Mucosa of descending colon (tissue), 3 donors: ENCODE data around the gene CACHD1. TPM values are rescaled to one million over a fixed set of nuclear protein-coding genes. Genes with fewer than 3 reads are reported as not detected.

ENCODE experiments used
- ATAC-seq: fragments of 200-7000 bp; cut with Tn5 transposase; one replicate; pipeline ENCODE4 v1.9.1; 2020; ENCODE audit warnings: mild to moderate bottlenecking, moderate library complexity
- DNase-seq, 3 donors: peaks; one replicate each; pipeline ENCODE4 v3.0.0-alpha.2; 2020
- H3K36me3 ChIP-seq: fragments of 200-600 bp; one replicate; pipeline ENCODE4 v1.8.0; 2021; ENCODE audit warnings: low read depth, mild to moderate bottlenecking
- H3K4me1 ChIP-seq: fragments of 200-600 bp; one replicate; pipeline ENCODE4 v1.8.0; 2021; ENCODE audit warnings: low read depth, mild to moderate bottlenecking
- H3K4me3 ChIP-seq: fragments of 200-600 bp; one replicate; pipeline ENCODE4 v1.8.0; 2021; ENCODE audit warnings: mild to moderate bottlenecking
- H3K9me3 ChIP-seq: fragments of 200-600 bp; one replicate; pipeline ENCODE4 v1.8.0; 2021; ENCODE audit warnings: mild to moderate bottlenecking
- intact Hi-C, 2 donors: fragments of 100-400 bp; cut with DNase I in 1 of 2; cut with micrococcal nuclease in 1 of 2; formaldehyde crosslinking; loops; one replicate each; pipeline versions ENCODE4 v1.11.0 to v1.11.1; 2022; cut with DNase I, micrococcal nuclease
- total RNA-seq, 3 donors: library from RNA; stranded (reverse); fragmentation: NEBNext Ultra II Directional in 2 of 3; extraction: Animal tissue kit (Norgen Biotek cat#: 25700) in 2 of 3; gene quantifications; one replicate each; pipeline versions ENCODE4 v1.2.1 to v1.2.4, GENCODE V29; 2021 to 2023
- TF ChIP-seq, protein P1 (sequence below): fragments of 200-600 bp; IDR thresholded peaks from one replicate; pipeline ENCODE4 v1.8.0; 2022; ENCODE audit warnings: antibody characterized with exemption, mild to moderate bottlenecking
- donor health status: DM: no; HTN: no; CAD: no; lungs with moderate emphysema.
- donor health status: DM: no; HTN: no; CAD: no.
- donor health status: DM: no; HTN: yes; CAD: no.

Gene CACHD1
- total RNA-seq, 3 donors from 2014 or later: 1.3 to 3.7 (median 2.7) TPM

DNA sequence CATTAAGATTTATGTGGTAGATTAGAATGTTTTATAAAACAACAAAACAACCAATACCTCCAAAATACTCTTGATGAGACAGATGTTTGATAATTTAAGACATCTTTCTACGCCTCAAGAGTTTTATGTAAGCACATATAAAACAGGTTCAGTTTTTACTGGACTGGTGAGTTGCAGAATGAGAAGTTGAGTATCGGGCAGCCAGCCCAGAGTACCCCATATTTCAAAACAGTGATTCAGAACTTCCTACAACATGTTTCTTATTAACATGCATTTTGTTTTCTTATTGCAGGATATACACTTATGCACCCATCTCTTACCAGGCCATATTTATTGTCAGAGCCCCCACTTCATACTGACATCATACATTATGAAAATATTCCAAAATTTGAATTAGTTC lies 183.5 kb downstream of the CACHD1 start:
- ATAC-seq: no peak
- DNase-seq: no peak
- no peak overlapping the region for H3K4me3 ChIP-seq
- no peaks in the 10 kb centered on the region for H3K4me1 ChIP-seq
- TF ChIP-seq, protein P1, sequence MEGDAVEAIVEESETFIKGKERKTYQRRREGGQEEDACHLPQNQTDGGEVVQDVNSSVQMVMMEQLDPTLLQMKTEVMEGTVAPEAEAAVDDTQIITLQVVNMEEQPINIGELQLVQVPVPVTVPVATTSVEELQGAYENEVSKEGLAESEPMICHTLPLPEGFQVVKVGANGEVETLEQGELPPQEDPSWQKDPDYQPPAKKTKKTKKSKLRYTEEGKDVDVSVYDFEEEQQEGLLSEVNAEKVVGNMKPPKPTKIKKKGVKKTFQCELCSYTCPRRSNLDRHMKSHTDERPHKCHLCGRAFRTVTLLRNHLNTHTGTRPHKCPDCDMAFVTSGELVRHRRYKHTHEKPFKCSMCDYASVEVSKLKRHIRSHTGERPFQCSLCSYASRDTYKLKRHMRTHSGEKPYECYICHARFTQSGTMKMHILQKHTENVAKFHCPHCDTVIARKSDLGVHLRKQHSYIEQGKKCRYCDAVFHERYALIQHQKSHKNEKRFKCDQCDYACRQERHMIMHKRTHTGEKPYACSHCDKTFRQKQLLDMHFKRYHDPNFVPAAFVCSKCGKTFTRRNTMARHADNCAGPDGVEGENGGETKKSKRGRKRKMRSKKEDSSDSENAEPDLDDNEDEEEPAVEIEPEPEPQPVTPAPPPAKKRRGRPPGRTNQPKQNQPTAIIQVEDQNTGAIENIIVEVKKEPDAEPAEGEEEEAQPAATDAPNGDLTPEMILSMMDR: no peak
- no peaks in the 10 kb centered on the region for H3K36me3 ChIP-seq
- H3K9me3 ChIP-seq: no peaks in the 10 kb centered on the region
- intact Hi-C loops: no loop called here

DNA sequence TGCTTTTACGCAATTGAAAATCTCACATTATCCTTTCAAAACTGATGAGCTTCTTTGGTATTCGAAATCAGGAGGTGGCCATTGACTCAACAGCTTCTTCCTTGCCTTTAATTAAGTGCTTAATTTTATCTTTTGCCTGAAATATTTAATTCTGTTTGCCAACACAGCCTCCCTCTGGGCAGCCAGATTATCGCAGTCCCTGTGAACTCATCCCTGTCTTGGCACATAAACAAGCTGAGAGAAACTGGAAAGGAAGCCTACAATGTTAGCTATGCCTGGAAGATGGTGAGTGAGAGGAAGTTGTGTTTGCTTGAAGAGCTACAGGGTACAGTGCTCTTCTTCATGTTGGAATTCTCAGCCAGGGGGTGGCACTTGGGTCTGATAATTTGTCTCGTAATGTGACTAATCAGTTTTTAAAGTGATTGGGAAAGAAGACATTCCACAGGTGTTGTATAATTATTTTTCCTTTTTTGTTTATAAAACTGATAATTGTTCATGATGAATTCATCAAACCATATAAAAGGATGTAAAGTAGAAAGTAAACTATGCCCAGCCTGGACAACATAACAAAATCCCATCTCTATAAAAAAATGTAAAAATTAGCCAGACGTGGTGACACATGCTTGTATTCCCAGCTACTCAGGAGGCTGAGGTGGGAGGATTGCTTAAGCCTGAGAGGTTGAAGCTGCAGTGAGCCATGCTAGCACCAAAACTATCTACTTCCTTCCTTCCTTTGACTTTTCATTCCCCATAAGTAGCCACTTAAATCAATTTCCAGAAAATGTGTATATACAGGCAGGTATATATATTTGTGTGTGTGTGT lies 184.8 kb downstream of the CACHD1 start:
- intact Hi-C loops: no loop called here
- H3K4me3 ChIP-seq: no peak overlapping the region
- no peaks in the 10 kb centered on the region for H3K36me3 ChIP-seq
- TF ChIP-seq, protein P1: no peak
- H3K4me1 ChIP-seq: no peaks in the 10 kb centered on the region
- H3K9me3 ChIP-seq: no peaks in the 10 kb centered on the region
- DNase-seq: no peak
- ATAC-seq: no peak

DNA sequence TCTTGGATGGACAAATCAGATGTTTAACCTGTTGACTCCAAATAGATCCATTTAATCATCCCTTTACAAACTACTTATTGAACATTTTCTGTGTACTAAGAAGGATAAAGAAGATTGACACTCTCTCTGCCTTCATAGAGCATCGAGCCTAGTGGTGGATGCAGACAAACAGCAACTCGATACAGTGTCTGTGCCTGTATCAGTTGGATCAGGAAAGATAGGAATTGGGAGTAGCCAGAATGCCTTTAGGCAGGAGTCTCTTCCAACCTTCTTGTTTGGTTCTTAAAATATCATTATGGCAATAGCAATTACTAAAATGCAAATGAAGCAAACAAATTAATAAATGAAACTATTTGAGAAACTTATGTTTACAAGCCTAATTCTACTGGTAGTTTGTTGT lies 185.9 kb downstream of the CACHD1 start:
- Histone ChIP-seq H3K4me3 (no peak overlapping the region), H3K4me1 (no peaks in the 10 kb centered on the region), H3K36me3 (no peaks in the 10 kb centered on the region), H3K9me3 (no peaks in the 10 kb centered on the region)
- intact Hi-C loops: no loop called here
- no peak for ATAC-seq
- DNase-seq: no peak
- TF ChIP-seq, protein P1: no peak

DNA sequence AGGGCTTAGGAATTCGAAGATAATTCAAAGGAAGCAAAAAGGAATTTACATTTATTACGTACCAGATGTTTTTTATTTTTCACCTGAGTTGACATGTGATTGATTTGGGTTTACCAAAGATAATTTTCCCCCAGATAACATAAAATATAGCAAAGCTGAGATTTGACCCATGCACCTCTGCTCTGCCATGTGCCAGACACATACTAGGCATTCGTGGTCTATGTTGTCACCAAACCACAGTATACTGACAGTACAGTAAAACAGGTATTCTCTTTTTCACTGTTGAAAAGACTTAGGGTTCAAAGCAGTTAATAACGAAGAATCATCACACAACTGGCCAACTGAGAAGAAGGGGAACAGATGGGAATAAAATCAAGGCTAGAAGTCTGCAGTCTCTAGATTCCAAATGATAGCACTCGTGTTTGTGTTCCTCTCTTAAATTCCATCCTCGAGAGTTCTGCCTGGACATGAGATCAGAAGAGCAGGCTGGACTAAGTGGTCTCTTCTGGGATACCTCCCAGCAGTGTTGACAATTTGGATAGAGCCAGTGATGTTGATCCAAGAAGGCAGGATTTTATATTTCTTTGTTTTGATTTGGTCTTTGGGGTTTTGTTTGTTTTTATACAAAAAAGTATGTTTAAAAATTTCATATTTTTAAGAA lies 189.7 kb downstream of the CACHD1 start:
- TF ChIP-seq, protein P1: no peak
- Histone ChIP-seq H3K4me1 (no peaks in the 10 kb centered on the region), H3K9me3 (no peaks in the 10 kb centered on the region), H3K36me3 (no peaks in the 10 kb centered on the region), H3K4me3 (no peak overlapping the region)
- ATAC-seq: no peak
- no peak for DNase-seq
- intact Hi-C loops: loop anchor here in 1 of 2 donors (10.0 kb wide), 1 partner anchor 185 kb away; the partner anchor contains the start of gene CACHD1

DNA sequence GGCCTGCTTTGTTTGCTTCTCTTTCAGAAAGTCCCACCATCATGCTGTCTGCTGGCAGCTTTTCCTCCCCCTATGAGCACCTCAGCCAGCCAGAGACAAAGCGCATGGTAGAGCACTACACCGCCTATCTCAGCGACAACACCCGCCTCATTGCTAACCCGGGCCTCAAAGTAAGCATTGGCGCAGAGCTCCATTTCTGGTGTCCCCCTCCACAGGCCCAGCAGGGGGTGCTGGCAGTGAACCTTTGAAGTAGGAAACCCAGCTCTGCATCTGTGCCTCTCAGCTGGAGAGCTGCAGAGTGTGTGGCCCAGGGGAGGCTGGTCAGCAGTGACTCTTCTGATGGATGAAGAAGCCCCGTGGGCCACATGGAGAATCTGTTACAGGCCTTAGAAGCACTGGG lies 193.7 kb downstream of the CACHD1 start:
- H3K4me3 ChIP-seq: no peak overlapping the region
- no peak for ATAC-seq
- H3K9me3 ChIP-seq: no peaks in the 10 kb centered on the region
- no peak for DNase-seq
- H3K36me3 ChIP-seq: no peaks in the 10 kb centered on the region
- intact Hi-C loops: loop anchor here in 1 of 2 donors (10.0 kb wide), 1 partner anchor 189 kb away; the partner anchor contains the start of gene CACHD1
- TF ChIP-seq, protein P1: no peak
- no peaks in the 10 kb centered on the region for H3K4me1 ChIP-seq
